Stimulated activated CD4-positive, alpha-beta T cell treated with anti-CD3 and anti-CD28 coated beads, Interleukin-1b, Interleukin-23, amount 100 ng/mL, for 1 hour (primary cell): ENCODE measurements around the gene LRP10.
A peak's percentile ranks its signal among the peaks of the same experiment; 100 is the strongest.
"Not testable (repeated sequence)": the region's sequence is repeated elsewhere in the genome, so short reads cannot be mapped to it uniquely, and the experiment has no call there.

ENCODE experiments used
- DNase-seq, 2 donors: peaks; one replicate each; pipeline ENCODE4 v3.0.0-alpha.2; 2020; ENCODE audit warnings: low read depth in 2 of 2

The LRP10 gene

DNA sequence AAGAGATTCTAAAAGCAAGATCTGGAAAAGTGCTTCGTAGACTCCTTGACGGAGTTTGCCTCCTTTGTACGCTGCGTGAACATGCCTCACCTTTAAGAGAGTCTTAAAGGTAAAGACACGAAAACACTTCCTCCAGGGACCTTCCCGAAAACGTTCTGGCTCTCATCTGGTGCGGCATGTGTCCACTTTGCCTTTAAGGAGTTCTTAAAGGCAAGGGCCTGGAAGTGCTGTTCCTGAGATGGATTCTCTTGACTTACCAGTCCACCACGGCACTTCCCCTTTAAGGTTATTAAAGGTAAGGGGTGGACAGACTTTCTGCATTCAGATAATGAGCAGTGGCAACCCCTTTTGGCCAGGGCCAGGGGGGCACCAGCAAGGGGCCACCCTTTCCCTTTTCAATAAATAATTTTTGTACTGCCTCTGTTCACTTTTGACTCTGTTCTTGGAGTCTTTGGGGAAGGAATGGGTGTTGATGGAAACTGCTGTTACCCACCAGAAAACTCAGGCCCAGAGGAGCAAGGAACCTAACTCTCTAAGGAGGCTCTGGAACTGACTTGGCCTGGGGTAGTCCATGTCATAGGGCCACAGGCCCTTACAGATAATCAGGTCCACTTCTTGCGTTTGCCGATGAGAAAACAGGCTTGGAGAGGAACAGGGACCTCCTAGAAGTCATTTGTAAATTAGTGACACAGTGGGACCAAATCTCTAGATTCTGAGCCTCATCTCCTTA lies 15.9 kb downstream of the LRP10 start:
- no peak for DNase-seq

DNA sequence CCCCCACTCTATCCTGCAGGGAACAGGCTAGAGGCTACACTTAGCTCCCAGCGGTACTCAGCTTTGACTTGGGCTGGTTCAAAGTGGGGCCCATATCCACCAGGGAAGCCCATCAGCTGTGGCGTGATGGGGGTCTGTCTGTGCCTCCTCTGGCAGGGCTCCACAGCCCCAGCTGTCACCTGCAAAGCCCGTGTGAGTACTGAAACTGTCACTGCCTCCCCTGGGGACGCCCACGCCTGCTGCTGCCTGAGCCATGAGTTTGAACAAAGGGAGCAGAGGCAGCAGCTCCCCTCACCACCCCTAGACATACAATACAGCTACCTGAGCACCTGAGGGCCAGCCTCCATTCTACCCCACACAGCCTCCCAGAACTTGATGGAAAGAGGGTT lies 16.4 kb downstream of the LRP10 start:
- DNase-seq = peak in 1 of 2 donors; percentile 53

DNA sequence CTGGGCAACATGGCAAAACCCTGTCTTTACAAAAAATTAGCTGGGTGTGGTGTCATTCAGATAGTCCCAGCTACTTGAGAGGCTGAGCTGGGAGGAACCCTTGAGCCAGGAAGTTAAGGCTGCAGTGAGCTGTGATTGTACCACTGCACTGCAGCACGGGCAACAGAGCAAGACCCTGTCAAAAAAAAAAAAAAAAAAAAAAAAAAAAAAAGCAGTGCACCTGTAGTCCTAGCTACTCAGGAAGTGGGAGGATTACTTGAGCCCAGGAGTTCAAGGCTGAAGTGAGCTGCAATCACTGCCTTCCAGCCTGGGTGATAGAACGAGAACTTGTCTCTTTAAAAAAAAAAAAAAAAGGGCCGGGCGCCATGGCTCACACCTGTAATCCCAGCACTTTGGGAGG lies 17.1 kb downstream of the LRP10 start:
- no peak for DNase-seq

DNA sequence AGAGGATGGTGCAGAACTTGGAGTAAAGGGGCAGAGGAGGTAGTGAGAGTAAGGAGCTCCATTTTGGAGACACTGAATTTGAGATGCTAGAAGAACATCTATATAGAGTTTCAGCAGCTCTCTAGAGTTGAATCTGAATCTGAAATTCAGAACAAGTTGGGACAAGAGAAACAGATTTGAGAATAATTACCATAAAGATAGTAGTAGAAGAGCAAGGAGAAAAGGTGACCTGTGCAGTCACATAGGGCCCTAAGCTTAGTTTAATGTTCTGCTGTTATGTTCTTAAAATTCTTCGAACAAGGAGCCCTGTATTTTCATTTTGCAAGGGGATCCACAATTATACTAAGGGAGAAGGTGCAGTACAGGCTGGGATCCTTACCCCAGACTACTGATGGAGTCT lies 18.9 kb downstream of the LRP10 start:
- DNase-seq = no peak

DNA sequence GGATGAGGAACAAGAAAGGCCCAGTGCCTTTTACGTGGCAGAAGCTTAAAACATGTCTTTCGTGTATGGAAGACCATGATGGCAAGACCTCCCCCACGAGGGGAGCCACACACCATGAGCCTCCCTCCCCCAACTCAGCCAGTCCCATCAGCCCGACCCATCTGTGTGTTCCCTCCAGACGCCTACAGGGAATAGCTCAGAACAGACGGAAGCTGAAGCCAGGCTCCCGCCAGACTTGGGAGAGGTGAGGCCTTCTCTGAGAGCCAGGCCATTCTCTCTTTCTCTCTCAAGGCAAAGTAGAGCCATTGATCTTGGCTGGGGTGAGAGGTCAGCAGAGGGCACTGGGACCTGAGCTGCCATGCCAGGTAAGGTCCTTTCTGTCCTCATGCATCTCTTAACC lies 20.9 kb downstream of the LRP10 start:
- no peak for DNase-seq

DNA sequence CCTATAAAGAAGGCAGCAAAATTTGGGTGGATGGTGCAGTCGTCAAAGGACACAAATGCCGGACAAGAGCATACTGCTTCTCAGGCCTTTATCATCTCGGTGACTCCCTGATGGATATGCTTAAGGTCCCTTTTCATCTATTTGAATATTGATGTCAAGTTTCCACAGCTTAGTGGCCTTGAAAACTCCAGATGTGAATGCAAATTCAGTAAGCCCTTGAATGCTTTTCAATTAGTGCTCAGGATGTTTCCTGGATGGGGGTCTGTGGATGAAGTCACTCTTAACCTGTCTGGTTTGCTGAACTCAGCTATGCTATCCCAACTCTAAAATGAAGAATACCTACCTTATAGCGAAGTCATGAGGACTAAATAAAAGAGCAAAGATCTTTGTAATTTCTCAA lies 22.2 kb downstream of the LRP10 start:
- DNase-seq = no peak

DNA sequence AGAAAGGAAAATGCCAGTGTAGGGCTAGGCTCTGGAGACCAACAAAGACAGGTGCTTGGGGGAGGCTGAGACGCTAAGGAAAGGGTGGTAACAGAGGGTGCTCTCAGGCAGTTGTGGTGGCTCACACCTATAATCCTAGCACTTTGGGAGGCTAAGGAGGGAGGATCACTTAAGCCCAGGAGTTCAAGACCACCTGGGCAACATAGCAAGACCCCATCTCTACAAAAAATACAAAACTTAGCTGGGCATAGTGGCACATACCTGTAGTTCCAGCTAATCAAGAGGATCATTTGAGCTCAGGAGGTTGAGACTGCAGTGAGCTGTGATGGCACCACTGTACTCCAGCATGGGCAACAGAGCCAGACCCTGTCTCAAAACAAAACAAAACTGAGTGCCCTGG lies 23.9 kb downstream of the LRP10 start:
- no peak for DNase-seq

DNA sequence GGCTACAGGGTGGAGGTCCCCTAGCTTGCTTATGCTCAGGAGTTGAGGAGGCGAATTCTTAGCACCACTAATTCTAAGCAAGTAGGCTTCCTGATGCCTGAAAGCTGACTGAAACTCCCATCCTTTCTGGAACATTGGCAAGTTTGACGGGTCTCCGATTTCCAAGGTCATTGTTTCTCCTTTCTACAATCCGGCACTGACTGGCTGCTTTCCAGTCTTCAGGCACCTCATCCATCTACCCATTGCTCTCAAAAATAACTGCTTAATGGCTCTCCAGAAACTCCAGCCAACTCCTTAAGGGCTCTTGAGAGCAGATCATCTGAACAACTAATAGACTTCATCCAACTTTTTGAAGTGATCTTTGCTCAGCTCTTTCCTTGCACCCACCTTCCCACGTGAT lies 24.8 kb downstream of the LRP10 start:
- DNase-seq = no peak

DNA sequence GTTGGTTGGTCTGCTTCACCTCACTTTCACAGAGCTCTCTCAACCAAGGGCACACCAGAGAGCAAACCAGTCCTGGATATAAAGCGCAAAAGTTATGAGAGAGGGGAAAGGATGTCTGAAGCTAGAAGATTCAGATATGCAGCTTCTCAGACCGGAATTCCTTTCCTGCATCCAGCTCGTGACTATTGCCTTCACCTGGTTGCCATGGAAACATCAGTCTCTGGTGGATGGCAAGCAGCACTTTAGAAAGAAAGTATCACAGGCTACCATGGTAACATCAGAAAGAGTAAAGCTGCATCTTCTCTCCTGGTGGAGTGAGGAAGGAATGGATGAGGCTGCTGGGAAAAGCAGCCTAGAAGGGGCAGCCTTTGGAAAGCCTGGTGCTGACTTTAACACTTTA lies 25.2 kb downstream of the LRP10 start:
- no peak for DNase-seq

DNA sequence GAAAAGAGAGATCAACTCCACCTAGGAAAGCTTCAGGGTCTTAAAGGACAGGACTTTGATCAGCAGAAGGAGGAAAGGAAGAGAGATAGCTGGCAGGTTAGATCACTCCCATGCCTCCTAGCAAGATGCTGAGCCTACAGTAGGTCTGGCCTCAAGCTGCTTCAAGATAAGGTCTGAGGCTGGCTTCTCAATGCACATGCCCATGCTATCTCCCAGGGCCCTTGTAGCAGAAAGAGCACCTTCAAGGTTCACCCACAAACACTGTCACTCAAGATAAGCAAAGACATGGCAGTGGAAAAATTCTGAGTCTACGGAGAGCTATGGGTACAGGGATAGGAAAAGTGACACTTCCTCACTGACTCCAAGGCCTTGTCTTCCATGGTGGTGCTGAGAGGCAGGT lies 25.8 kb downstream of the LRP10 start:
- DNase-seq = no peak

DNA sequence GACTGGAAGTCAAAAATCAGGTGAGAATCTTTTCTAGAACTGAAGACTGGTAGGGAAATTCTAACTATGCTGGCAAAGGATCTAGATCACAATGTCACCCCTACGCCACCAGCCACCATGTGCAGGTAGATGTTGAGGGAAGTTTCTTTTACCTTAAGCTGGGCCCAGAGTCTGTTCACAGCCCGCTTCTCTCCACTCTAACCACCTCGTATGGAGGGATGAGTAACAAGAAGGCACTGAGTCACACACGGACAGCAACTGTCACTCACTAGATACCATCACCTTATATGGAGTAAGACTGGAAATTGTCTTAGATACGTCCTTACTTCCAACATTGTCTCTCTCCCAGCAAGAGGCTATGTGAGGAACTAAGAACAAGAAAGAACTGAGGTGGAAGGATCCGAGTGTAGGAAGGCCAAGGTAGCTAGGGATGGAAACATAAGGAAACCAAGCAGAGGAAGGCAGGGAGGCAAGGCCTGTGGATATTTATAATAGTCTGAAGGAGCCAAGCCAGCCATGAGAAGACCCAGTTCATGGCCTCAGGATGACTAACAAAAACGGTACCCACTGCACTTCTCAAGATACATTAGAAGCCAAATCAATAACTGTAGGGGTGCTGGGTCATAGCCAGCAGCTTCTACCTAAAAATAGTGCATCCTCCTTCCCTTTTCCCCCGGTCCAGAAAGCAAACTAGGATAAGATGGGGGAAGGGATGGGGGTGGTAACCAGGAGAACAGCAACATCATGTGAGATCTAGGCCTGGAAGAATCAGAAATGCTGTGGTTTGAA lies 27.0 kb downstream of the LRP10 start:
- DNase-seq = no peak

DNA sequence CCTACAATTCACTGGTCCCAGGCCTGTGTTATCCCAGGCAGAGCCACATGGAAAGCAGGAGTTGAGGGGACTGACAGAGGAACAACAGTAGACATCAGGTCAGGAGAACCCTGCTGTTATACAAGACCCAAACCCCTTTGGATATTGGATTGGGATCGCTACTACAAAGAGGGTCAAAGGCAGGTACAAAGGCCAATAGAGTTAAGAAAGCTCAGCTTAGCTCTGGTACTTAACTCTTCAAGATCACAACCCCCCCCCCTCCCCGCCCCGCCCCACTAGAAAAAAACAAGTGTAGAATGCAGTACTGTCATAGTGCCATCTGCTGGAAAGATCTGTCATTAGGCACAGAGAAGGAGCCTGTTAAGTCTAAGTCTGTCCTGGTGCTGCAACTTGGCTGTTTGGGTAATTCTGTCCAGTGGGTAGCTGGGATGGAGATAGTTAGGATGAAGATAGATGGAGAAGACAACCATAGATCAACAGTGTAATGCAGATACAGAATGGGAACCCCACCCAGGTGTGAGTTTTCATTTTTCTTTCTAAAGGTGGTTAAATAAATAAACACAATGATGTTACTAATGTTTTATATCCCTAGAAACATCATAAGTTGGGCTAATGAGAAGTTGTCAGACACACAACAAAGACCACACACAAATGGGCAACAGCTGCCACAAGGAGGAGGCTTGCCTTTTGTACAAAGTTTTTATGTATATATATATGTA lies 28.7 kb downstream of the LRP10 start:
- no peak for DNase-seq

DNA sequence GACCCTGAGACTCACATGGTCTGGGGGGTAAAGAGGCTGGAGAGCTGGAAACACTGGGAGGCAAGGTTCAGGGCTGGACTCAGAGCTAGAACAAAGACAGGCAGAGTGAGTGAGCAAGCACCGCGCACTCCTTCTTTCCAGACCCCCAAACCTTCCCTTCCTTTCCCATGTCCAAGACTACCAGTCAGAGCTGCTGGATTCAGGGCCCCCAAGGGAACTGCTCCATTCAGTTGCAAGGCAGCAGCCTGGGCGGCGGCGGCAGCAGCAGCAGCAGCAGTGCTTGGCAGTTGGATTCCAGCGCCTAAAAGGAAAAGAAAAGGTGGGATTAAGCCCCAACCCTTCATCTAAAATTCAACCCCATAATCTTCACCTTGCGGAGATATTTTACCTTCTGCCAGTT lies 30.3 kb downstream of the LRP10 start:
- DNase-seq = no peak

DNA sequence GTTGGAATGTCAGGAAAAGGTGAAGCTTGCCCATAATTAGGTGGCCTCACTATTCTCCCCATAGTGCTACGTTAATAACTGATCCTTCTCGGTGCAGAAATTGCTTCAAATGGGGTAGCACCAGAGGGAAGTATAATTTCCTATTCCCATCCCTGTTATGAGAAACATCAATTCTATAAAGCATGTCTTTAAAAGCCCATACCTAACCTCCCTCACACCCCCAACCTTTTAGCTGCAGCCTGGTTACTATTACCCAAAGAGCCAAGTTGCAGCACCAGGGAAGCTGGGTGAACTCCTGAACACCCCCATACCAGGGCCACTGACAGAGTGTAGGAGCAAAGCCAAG lies 32.2 kb downstream of the LRP10 start:
- no peak for DNase-seq

DNA sequence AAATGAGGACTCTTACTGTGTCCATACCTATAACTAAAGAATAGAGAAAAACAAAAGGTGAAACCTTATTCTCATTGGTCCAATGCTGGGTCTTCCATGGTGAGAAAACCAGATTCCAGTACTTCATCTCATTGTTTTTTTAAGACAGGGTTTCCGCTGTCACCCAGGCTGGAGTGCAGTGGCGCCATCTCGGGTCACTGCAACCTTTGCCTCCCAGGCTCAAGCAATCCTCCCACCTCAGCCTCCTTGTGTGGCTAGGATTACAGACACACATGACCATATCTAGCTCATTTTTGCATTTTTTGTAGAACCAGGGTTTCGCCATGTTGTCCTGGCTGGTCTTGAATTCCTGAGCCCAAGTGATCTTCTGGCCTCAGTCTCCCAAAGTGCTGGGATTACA lies 34.1 kb downstream of the LRP10 start:
- DNase-seq = no peak

DNA sequence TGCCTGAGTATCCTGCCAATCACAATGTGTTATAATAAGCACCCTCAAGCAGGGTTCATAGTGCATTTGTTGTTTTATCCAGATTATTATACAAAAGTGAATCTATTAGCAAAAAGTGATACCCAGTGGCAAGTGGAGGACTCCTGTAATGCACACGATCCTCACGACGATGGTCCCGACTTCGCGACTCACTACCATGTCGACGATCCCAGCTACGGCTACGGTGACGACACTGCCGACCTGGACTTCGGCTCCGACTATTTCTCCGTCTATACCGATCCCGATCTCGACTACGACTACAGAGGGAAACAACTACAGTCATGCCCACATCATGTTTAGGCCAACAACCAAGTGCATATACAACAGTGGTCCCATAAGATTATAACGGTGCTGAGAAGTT lies 34.5 kb downstream of the LRP10 start:
- no peak for DNase-seq

DNA sequence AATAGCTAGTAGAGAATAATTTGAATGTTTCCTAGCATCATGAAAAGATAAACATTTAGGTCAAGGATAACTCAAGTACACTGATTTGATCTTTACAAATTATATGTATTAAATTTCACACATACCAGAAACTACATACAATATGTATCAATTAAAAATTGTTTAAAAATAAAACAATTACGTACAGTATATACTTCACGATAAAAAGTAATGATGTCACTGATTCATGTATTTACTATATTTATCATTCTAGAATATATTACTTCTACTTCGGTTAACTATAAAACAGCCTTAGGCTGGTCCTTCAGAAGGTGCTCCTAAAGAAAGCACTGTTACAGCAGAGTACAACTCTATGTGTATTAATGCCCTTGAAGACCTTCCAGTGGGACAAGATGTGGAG lies 35.9 kb downstream of the LRP10 start:
- no peak for DNase-seq

DNA sequence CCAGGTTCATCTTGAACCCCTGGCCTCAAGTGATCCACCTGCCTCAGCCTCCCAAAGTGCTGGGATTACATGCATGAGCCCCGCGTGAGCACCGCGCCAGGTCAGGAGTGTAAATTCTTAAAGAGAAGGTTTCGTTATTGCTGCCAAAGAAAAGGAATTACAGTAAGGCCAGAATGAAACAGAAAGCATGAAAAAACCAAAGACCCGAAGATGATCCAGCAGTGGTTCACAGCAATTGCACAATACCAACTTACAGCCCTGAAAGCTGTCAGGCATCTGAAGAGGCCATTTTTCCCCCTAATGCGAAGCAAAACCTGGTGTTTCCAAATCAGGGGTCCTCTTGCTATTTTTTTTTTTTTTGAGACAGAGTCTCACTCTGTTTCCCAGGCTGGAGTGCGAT lies 37.1 kb downstream of the LRP10 start:
- no peak for DNase-seq

DNA sequence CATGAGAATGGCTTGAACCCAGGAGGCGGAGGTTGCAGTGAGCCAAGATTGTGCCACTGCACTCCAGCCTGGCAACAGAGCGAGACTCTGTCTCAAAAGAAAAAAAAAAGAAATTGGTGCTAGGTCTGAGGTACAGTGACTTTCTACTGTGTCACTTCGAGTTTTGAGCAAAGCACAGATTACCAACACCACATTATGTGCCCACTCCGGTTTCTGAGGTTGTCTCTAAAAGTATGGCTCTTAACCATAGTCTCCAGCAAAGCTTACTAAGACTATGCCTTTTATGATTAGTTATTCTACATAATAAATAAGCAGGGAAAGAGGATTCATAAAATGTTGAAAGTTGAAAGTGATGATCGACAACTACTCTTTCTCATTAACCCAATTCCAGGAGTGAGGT lies 39.4 kb downstream of the LRP10 start:
- DNase-seq = no peak

DNA sequence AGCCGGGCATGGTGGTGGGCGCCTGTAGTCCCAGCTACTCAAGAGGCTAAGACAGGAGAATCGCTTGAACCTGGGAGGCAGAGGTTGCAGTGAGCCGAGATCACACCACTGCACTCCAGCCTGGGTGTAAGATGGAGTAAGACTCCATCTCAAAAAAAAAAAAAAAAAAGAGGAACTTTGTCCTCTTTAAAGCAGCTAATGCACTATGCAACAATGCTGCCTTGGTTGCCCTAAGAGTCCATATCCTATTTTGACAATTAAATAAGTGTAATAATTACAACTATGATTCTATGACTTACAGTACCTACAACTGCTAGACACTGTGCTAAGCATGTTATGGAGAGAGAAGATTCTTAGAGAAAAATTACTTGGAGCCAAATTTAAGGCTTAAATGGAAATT lies 43.3 kb downstream of the LRP10 start:
- not testable (repeated sequence) for DNase-seq

DNA sequence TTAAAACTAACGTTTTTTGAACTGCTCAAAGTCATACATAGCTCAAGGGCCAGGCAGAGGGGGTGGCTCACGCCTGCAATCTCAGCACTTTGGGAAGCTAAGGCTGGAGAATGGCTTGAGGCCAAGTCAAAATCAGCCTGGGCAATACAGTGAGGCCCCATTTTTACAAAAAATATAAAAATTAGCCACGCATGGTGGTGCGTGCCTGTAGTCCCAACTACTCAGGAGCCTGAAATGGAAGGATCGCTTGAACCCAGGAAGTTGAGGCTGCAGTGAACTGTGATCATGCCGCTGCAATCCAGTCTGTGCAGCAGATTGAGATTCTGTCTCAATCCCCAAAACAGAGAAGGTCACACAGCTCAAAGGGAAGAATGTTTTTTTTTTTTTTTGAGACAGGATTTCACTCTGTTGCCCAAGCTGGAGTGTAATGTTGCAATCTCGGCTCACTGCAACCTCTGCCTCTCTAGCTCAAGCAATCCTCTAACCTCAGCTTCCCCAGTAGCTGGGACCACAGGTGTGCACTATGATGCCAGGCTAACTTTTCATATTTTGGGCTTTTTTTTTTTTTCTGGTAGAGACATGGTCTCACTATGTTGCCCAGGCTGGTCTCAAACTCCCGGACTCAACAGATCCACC lies 44.5 kb downstream of the LRP10 start:
- DNase-seq = no peak

DNA sequence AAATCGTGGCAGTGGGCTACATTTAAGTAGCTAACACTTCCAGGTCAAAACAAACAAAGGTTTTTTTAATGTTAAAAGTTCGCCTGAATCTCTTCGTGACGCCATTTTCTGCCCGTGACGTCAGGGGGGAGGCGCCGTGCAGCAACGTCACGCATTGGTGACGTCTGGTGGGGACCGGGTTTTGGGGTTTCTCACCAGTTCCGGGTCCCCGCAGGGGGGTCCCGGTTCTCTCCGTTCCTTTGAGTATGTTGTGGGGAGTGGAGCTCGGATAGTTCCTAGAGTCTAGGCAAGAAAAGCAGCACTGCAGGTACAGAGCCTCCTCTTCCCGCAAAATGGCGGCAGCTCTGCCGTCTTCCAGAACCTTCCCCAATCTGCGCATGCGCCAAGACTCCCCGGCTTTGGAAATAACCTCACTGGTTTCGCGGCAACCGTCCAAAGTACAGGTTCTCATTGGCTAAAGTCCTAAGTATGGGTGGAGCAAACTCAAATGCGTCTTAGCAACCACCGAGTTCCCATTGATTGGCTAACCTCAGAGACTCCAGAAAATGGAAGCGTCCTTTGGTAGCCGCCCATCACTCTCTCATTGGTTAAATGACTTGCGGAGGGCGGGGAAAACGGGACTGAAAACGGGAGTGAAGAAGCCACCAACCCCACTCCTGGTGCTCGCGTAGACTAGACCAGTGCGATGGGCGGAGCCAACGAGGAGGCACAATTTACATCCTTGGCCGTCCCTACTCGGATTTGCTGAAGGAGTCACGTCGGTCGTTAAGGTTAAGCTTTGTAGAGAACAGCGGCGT lies 47.5 kb downstream of the LRP10 start, which contains the start of gene RBM23:
Gene RBM23 (minus strand): TSS at position 346 of the 797 bp plus-strand sequence.
- DNase-seq = peak; percentile 98 to 99
